Right lobe of liver (tissue), 6 donors: ENCODE measurements around the gene LRP1. TPM values are rescaled to one million over a fixed set of nuclear protein-coding genes. Genes with fewer than 3 reads are reported as not detected.
A peak's percentile ranks its signal among the peaks of the same experiment; 100 is the strongest.

ENCODE experiments used
- ATAC-seq, 4 donors: fragments of 200-7000 bp; cut with Tn5 transposase; one replicate each; pipeline ENCODE4 v1.9.1; 2020; ENCODE audit warnings: mild to moderate bottlenecking in 4 of 4, moderate library complexity in 4 of 4
- DNase-seq, 3 donors: peaks; one replicate each; pipeline ENCODE4 v3.0.0-alpha.2; 2020
- H3K27ac ChIP-seq, 3 donors: fragments of 200-600 bp; one replicate each; pipeline ENCODE4 v1.8.0; 2022
- H3K27me3 ChIP-seq, 2 donors: fragments of 200-600 bp; one replicate each; pipeline ENCODE4 v1.8.0; 2022
- H3K36me3 ChIP-seq, 4 donors: fragments of 200-600 bp; sonication (generic) in 1 of 4; one replicate each; pipeline versions ENCODE4 v1.5.1 to v1.8.0; 2017 to 2022; ENCODE audit warnings: control low read depth in 1 of 4
- H3K4me1 ChIP-seq, 4 donors: fragments of 200-600 bp; sonication (generic) in 1 of 4; one replicate each; pipeline versions ENCODE4 v1.5.1 to v1.8.0; 2017 to 2022; ENCODE audit warnings: control low read depth in 1 of 4
- H3K4me3 ChIP-seq, 3 donors: fragments of 200-600 bp; one replicate each; pipeline ENCODE4 v1.8.0; 2022
- H3K9me3 ChIP-seq, 4 donors: fragments of 200-600 bp; sonication (generic) in 1 of 4; one replicate each; pipeline versions ENCODE4 v1.5.1 to v1.8.0; 2017 to 2022; ENCODE audit warnings: control low read depth in 1 of 4
- CTCF ChIP-seq, 4 donors: fragments of 200-600 bp in 3 of 4; fragments of 450-650 bp in 1 of 4; IDR thresholded peaks; one replicate each; pipeline versions ENCODE4 v1.5.1 to v1.8.0; 2016 to 2022; ENCODE audit warnings: antibody characterized with exemption in 4 of 4, mild to moderate bottlenecking in 2 of 4
- POLR2A ChIP-seq: fragments of 450-650 bp; IDR thresholded peaks from one replicate; pipeline ENCODE4 v1.6.1; 2017; ENCODE audit warnings: antibody characterized with exemption, mild to moderate bottlenecking
- WGBS: methylation state at CpG from one replicate; pipeline ENCODE4 v1.1.6; 2018; ENCODE audit warnings: low coverage, low lambda C conversion rate; ENCODE audit not compliant: insufficient coverage; ENCODE audit errors: missing lambda C conversion rate; 5-methylcytosine and 5-hydroxymethylcytosine counted together
- intact Hi-C, 2 donors: fragments of 100-400 bp; cut with DNase I; formaldehyde crosslinking; loops; one replicate each; pipeline versions ENCODE4 v1.11.2 to v1.14.1; 2022
- total RNA-seq, 6 experiments: library from RNA; depleted of rRNA in 2 of 6; stranded (reverse); fragments of >200 nt in 2 of 6; fragmentation: NEBNext Ultra II Directional in 3 of 6; extraction: Animal tissue kit (Norgen Biotek cat#: 25700) in 3 of 6; gene quantifications; one replicate each; pipeline versions ENCODE4 v1.1.0 to v1.2.4, GENCODE V29; 2016 to 2023
- donor health status: DM: no; HTN: yes; CAD: no.
- donor health status: DM: no; HTN: no; CAD: no.
- donor health status: DM: no; HTN: no; CAD: no.
- donor health status: DM: no; HTN: yes; CAD: no.
- donor health status: DM: no; HTN: yes; CAD: no.

The LRP1 gene
- total RNA-seq, 6 experiments from 2014 or later = 268 to 387 (median 301) TPM

DNA sequence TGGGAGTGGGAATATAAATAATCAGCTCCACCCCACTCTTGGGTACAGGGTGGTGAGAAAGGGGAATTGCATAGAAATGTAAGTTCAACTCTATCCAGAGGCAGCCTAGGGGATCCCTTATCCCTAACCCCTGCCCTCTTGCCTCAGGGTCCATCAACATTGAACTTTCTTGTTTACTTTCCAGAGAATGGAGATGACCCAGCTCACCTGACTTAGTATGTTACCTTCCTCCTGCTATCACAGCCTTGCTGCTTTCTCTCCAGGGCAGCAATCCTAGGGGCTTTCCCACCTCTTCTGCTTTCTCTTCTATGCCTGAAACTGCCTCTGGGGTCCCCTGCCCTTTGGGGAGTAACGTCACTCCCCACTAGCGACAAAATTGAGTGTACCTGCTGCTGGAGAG is 2.7 kb downstream of the LRP1 start:
- H3K9me3 ChIP-seq = no peaks in the 10 kb centered on the region
- H3K4me1 ChIP-seq = peaks cover 0 to 65% (median 34%) of the 10 kb centered on the region in 4 donors
- no peaks in the 10 kb centered on the region for H3K36me3 ChIP-seq
- ATAC-seq (peak; percentile 37 to 56 (median 50)), DNase-seq (peak in 1 of 3 donors; percentile 80)
- 31% methylated on average over 2 of the region's 2 CpGs for WGBS
- peak overlapping the region; percentile 71 to 88 (median 80) for H3K4me3 ChIP-seq
- intact Hi-C loops = no loop called here
- no peak for TF ChIP-seq POLR2A
- TF ChIP-seq CTCF (IDR thresholded peaks at IDR 0.05) = peak in 1 of 4 donors; percentile 20
- H3K27me3 ChIP-seq = no peaks in the 10 kb centered on the region
- H3K27ac ChIP-seq = peak overlapping the region; percentile 73 to 96 (median 95)

GRCh38 chr12:57131896-57132744 is 3.8 kb downstream of the LRP1 start:
- no peak for ATAC-seq
- intact Hi-C loops = no loop called here
- TF ChIP-seq POLR2A = no peak
- TF ChIP-seq CTCF (IDR thresholded peaks at IDR 0.05) = no peak
- Histone ChIP-seq H3K4me3 (peak overlapping the region; percentile 71 to 88 (median 80)), H3K27me3 (no peaks in the 10 kb centered on the region), H3K27ac (peak overlapping the region; percentile 73 to 96 (median 95)), H3K9me3 (no peaks in the 10 kb centered on the region), H3K4me1 (peaks cover 0 to 67% (median 35%) of the 10 kb centered on the region in 4 donors), H3K36me3 (no peaks in the 10 kb centered on the region)
- 44% methylated on average over 9 of the region's 9 CpGs for WGBS
- no peak for DNase-seq

DNA sequence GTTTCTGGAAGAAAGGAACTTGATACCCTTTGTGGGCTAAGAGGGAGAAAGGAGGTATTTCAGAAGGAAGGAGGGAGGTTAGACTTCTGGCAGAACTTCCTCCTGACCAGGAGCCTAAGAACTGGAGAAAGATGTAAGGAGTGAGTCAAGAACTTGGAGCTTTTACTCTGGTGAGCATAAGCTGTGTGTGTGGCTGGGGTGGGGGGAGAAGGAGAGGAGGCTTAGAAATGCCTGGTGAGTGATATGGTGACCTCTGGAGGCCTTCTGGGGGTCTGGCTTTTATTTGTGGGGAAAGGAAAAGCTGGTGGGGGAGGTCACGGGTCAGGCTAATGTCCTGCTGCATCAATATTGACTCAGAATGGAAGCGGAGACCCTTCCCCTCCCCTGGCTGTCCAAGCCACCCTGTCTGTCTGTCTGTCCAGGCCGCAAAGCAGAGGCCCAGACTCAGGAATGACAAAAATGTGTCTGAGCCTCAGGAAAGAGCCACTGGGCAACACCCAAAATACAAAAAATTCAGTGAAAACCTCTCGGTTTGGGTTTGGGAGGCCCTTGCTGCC is 4.8 kb downstream of the LRP1 start:
- Histone ChIP-seq H3K4me1 (peaks cover 0 to 76% (median 40%) of the 10 kb centered on the region in 4 donors), H3K27me3 (no peaks in the 10 kb centered on the region), H3K27ac (peak overlapping the region in 2 of 3 donors; percentile 95 to 96), H3K9me3 (no peaks in the 10 kb centered on the region), H3K4me3 (no peak overlapping the region), H3K36me3 (no peaks in the 10 kb centered on the region)
- ATAC-seq (no peak), DNase-seq (no peak)
- TF ChIP-seq POLR2A (no peak), CTCF (IDR thresholded peaks at IDR 0.05) (no peak)
- intact Hi-C loops = no loop called here
- WGBS = 29% methylated on average over 1 of the region's 4 CpGs

DNA sequence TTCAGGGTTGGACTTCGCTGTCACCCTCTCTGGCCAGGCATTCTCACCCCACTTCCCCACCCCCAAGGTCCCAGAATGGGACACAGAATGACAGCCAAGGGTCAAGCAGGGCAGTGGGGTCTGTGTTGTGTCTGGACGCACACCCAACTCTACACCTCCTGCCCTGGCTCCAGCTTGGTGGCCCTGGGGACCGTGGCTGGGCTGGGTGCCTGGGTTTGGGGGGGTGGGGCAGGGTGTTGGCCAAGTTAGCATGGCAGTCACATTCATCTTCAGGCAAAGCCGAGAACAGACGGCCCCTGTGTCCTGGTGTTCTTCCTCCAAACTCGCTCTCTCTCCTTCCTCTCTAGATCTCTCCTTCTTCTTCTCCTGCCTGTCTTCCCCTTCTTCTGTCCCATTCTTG is 5.6 kb downstream of the LRP1 start:
- no peak overlapping the region for H3K4me3 ChIP-seq
- peaks cover 0 to under 1% (median 0%) of the 10 kb centered on the region in 4 donors for H3K36me3 ChIP-seq
- TF ChIP-seq CTCF (IDR thresholded peaks at IDR 0.05) (no peak), POLR2A (no peak)
- H3K9me3 ChIP-seq = no peaks in the 10 kb centered on the region
- 47% methylated on average over 4 of the region's 6 CpGs for WGBS
- ATAC-seq (no peak), DNase-seq (no peak)
- intact Hi-C loops = no loop called here
- peak overlapping the region in 2 of 3 donors; percentile 29 to 96 for H3K27ac ChIP-seq
- peaks cover 0 to 82% (median 42%) of the 10 kb centered on the region in 4 donors for H3K4me1 ChIP-seq
- H3K27me3 ChIP-seq = no peaks in the 10 kb centered on the region
